IMR-90 (cell line): ENCODE data around the gene CFAP61. TPM values are rescaled to one million over a fixed set of nuclear protein-coding genes. Genes with fewer than 3 reads are reported as not detected.

Experiments
- ATAC-seq: fragments of 200-7000 bp; cut with Tn5 transposase; 2 replicates; pipeline ENCODE4 v1.9.1; 2020; ENCODE audit warnings: low read depth, mild to moderate bottlenecking, moderate library complexity
- BruUV-seq: library from RNA; stranded (reverse); fragments of 400-500 nt; replicated peaks from 2 replicates; lab custom pipeline; 2021; lab: Mats Ljungman, UMichigan
- CTCF ChIA-PET: fragments of 300-600 bp; formaldehyde crosslinking; extraction: SDS; loops from one replicate; lab custom pipeline; 2021; ENCODE audit warnings: antibody characterized with exemption; lab: Yijun Ruan, JAX
- POLR2A ChIA-PET: fragments of 300-600 bp; sonication (Branson Sonifier 250); formaldehyde crosslinking; loops from one replicate; lab custom pipeline; 2022; ENCODE audit warnings: antibody characterized with exemption; ENCODE audit not compliant: unreplicated experiment; lab: Charles Lee
- DNase-seq: peaks from one replicate; pipeline ENCODE4 v3.0.0; 2013
- H2AFZ ChIP-seq: replicated peaks from 2 replicates; pipeline ENCODE3; 2013; ENCODE audit warnings: low read length, mild to moderate bottlenecking; ENCODE audit not compliant: poor library complexity
- H2AK5ac ChIP-seq: 2 replicates; pipeline ENCODE4 v1.6.1; 2013; ENCODE audit warnings: low read depth, low read length, inconsistent platforms
- H2AK9ac ChIP-seq: replicated peaks from 2 replicates; pipeline ENCODE3; 2013; ENCODE audit warnings: mild to moderate bottlenecking, low read depth, low read length, moderate library complexity; ENCODE audit not compliant: poor library complexity
- H2BK120ac ChIP-seq: 2 replicates; pipeline ENCODE4 v1.6.1; 2013; ENCODE audit warnings: low read depth, low read length, inconsistent platforms
- H2BK15ac ChIP-seq: 3 replicates; pipeline ENCODE4 v1.6.1; 2013; ENCODE audit warnings: low read depth, low read length, inconsistent platforms
- H2BK20ac ChIP-seq: 2 replicates; pipeline ENCODE4 v1.6.1; 2013; ENCODE audit warnings: low read depth, mild to moderate bottlenecking, inconsistent platforms, low read length, moderate library complexity
- H2BK5ac ChIP-seq: 2 replicates; pipeline ENCODE4 v1.6.1; 2013; ENCODE audit warnings: mild to moderate bottlenecking, low read depth, low read length, inconsistent platforms; ENCODE audit not compliant: poor library complexity, severe bottlenecking
- H3K14ac ChIP-seq: replicated peaks from 2 replicates; pipeline ENCODE4 v1.6.1; 2013; ENCODE audit warnings: low read depth, low read length, inconsistent platforms
- H3K18ac ChIP-seq: 2 replicates; pipeline ENCODE4 v1.6.1; 2013; ENCODE audit warnings: low read depth, low read length, control low read depth
- H3K23ac ChIP-seq: 2 replicates; pipeline ENCODE4 v1.6.1; 2013; ENCODE audit warnings: low read depth, low read length, inconsistent platforms
- H3K27ac ChIP-seq: 2 replicates; pipeline ENCODE4 v1.5.1; 2013; ENCODE audit warnings: mild to moderate bottlenecking, control low read depth, low read length; ENCODE audit not compliant: insufficient read depth
- H3K27me3 ChIP-seq: 2 replicates; pipeline ENCODE4 v1.6.1; 2013; ENCODE audit warnings: low read length; ENCODE audit not compliant: control insufficient read depth, insufficient read depth
- H3K36me3 ChIP-seq: 2 replicates; pipeline ENCODE4 v1.6.1; 2013; ENCODE audit warnings: low read length, mixed read lengths; ENCODE audit not compliant: control insufficient read depth, insufficient read depth
- H3K4ac ChIP-seq: 2 replicates; pipeline ENCODE4 v1.6.1; 2013; ENCODE audit warnings: low read depth, low read length, inconsistent platforms
- H3K4me1 ChIP-seq: 2 replicates; pipeline ENCODE4 v1.6.1; 2013; ENCODE audit warnings: low read length, mixed read lengths; ENCODE audit not compliant: control insufficient read depth, insufficient read depth
- H3K4me2 ChIP-seq: 2 replicates; pipeline ENCODE4 v1.6.1; 2013; ENCODE audit warnings: low read depth, mild to moderate bottlenecking, control low read depth, low read length, moderate library complexity
- H3K4me3 ChIP-seq: 2 replicates; pipeline ENCODE4 v1.5.1; 2013; ENCODE audit warnings: low read depth, mild to moderate bottlenecking, control low read depth, low read length, moderate library complexity; ENCODE audit not compliant: insufficient read depth
- H3K56ac ChIP-seq: 2 replicates; pipeline ENCODE4 v1.6.1; 2013; ENCODE audit warnings: low read length, inconsistent platforms; ENCODE audit not compliant: insufficient read depth; ENCODE audit errors: extremely low read depth
- H3K79me1 ChIP-seq, 2 experiments: 2 replicates each; pipeline ENCODE4 v1.6.1; 2013; ENCODE audit warnings: low read length in 2 of 2, inconsistent platforms in 1 of 2, low read depth in 1 of 2
- H3K9ac ChIP-seq: 2 replicates; pipeline ENCODE4 v1.6.1; 2013; ENCODE audit warnings: low read depth, low read length, control low read depth
- H3K9me1 ChIP-seq: 2 replicates; pipeline ENCODE4 v1.6.1; 2013; ENCODE audit warnings: low read length, inconsistent platforms; ENCODE audit not compliant: insufficient read depth
- H3K9me3 ChIP-seq: 2 replicates; pipeline ENCODE4 v1.6.1; 2013; ENCODE audit warnings: low read length; ENCODE audit not compliant: control insufficient read depth, insufficient read depth
- H4K20me1 ChIP-seq: 2 replicates; pipeline ENCODE4 v1.6.1; 2013; ENCODE audit warnings: low read length, inconsistent platforms; ENCODE audit not compliant: insufficient read depth
- H4K5ac ChIP-seq: 2 replicates; pipeline ENCODE4 v1.6.1; 2013; ENCODE audit warnings: mild to moderate bottlenecking, low read depth, low read length, control low read depth
- H4K8ac ChIP-seq, 2 experiments: 2 replicates each; pipeline ENCODE4 v1.6.1; 2013; ENCODE audit warnings: low read depth in 2 of 2, low read length in 2 of 2, control low read depth in 1 of 2, inconsistent platforms in 1 of 2
- H4K91ac ChIP-seq: 2 replicates; pipeline ENCODE4 v1.6.1; 2013; ENCODE audit warnings: low read depth, low read length, inconsistent platforms; ENCODE audit not compliant: insufficient read depth
- CHD1 ChIP-seq: IDR thresholded peaks from 2 replicates; pipeline ENCODE4 v1.6.1; 2012; ENCODE audit warnings: low read depth, low read length, improper control_type of control experiment
- NFE2L2 ChIP-seq: fragments of 150-350 bp; IDR thresholded peaks from 2 replicates; pipeline ENCODE4 v1.6.1; 2016; ENCODE audit warnings: low read depth, mild to moderate bottlenecking, low read length
- POLR2A ChIP-seq: IDR thresholded peaks from 2 replicates; pipeline ENCODE4 v1.6.1; 2012; ENCODE audit warnings: mild to moderate bottlenecking, low read depth, low read length
- RCOR1 ChIP-seq: IDR thresholded peaks from 2 replicates; pipeline ENCODE4 v1.6.1; 2012; ENCODE audit warnings: mild to moderate bottlenecking, low read length, improper control_type of control experiment; ENCODE audit not compliant: insufficient replicate concordance
- RFX5 ChIP-seq: IDR thresholded peaks from 2 replicates; pipeline ENCODE4 v1.8.0; 2012; ENCODE audit warnings: low read depth, mild to moderate bottlenecking, low read length, moderate library complexity
- WGBS, 2 experiments: methylation state at CpG; one replicate each; pipeline versions ENCODE4 v1.1.5 to v1.1.7; 2013; ENCODE audit warnings: missing lambda C conversion rate in 2 of 2; ENCODE audit not compliant: insufficient read length in 1 of 2; ENCODE audit errors: extremely low coverage in 2 of 2; 5-methylcytosine and 5-hydroxymethylcytosine counted together
- dilution Hi-C: fragments of 300-500 bp; cut with HindIII; formaldehyde crosslinking; loops from one replicate; pipeline ENCODE4 v1.14.3; 2018; ENCODE audit warnings: low sequenced_read_pairs; ENCODE audit not compliant: unreplicated experiment
- in situ Hi-C: fragments of 300-500 bp; cut with MboI; formaldehyde crosslinking; loops from 3 replicates; pipeline ENCODE4 v1.14.3; 2019; ENCODE audit warnings: low sequenced_read_pairs, inconsistent platforms, mixed read lengths
- intact Hi-C: fragments of 100-400 bp; cut with micrococcal nuclease; formaldehyde crosslinking; loops from 2 replicates; pipeline ENCODE4 v1.10.0; 2022
- polyA plus RNA-seq, 3 experiments: library from polyadenylated mRNA; depleted of rRNA; stranded (reverse); fragments of >200 nt; gene quantifications; 2 replicates each; pipeline ENCODE4 v1.2.3, GENCODE V29; 2012; ENCODE audit warnings: low replicate concordance in 1 of 3
- total RNA-seq: library from RNA; depleted of rRNA; stranded (reverse); fragments of >200 nt; gene quantifications from 2 replicates; pipeline ENCODE4 v1.2.3, GENCODE V29; 2012

CFAP61 gene
- total and polyA plus RNA-seq, 2 of the 4 experiments (the other 2 are of a cell fraction) = 0.07 TPM; not detected in 1

DNA sequence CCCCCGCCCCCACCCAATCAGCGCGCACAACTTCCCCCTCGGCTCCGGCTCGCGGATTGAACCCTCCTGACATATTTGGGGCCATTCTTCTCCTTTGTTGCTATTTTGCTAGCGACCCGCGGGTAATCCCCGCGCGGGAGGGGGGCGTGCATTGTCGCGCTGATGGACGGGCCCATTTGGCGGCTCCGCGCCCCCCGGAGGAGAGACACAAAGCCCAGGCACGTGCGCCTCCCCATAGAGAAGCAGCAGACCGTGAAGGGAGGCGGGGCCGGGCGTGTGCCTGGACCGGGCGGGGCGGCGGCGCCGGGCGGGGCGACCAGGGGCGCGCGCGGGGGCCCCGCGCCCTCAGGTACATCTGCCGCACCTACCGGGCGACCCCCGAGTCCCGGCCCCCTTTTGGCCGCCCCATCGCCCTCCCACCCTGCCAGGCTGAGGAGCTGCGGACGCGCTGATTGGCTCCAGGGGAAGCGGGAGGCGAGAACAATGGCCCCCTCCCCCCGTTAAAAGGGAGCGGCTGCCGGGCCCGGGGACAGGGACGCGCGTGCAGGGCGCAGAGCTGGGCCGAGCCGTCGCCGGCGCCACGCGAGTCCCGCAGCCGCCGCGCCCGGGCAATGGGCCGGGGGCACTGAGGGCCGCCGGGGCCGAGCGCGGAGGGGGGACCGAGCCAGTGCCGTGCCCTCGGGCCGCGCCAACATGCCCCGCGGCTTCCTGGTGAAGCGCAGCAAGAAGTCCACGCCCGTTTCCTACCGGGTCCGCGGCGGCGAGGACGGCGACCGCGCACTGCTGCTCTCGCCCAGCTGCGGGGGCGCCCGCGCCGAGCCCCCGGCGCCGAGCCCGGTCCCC is 315.5 kb downstream of the CFAP61 start, which contains the start of gene INSM1 (continued):
- TF ChIP-seq RFX5 = no peak
- no peak for TF ChIP-seq POLR2A

GRCh38 chr20:20368418-20369249 is 316.3 kb downstream of the CFAP61 start:
- H2BK120ac ChIP-seq = no peak overlapping the region
- H4K8ac ChIP-seq = no peak overlapping the region
- peaks cover 3% of the 10 kb centered on the region; the same call in 1 of the 2 replicates for H3K9me3 ChIP-seq
- no peak overlapping the region for H3K27ac ChIP-seq
- no peak for DNase-seq
- no peak overlapping the region for H3K14ac ChIP-seq
- H2BK5ac ChIP-seq = no peak overlapping the region
- ATAC-seq = no peak; the same call in 1 of the 2 replicates
- peak overlapping the region; percentile 51 for H3K4me2 ChIP-seq
- ChIA-PET CTCF (no interaction called here), POLR2A (no interaction called here)
- H3K9me1 ChIP-seq = no peaks in the 10 kb centered on the region
- H2BK20ac ChIP-seq = no peak overlapping the region
- H3K9ac ChIP-seq = no peak overlapping the region
- H3K27me3 ChIP-seq = peaks cover 94% of the 10 kb centered on the region
- no peak for TF ChIP-seq NFE2L2
- TF ChIP-seq CHD1 = no peak
- no peak for TF ChIP-seq RCOR1
- no peak overlapping the region for H4K5ac ChIP-seq
- no TSS peak for BruUV-seq
- H3K79me1 ChIP-seq = no peaks in the 10 kb centered on the region
- H3K4me1 ChIP-seq = peaks cover 2% of the 10 kb centered on the region; the same call in 1 of the 2 replicates
- WGBS, 2 experiments = 3% methylated on average over 56 of the region's 130 CpGs; no CpG with 5 or more reads in 1 of the 2 experiments
- H3K36me3 ChIP-seq = no peaks in the 10 kb centered on the region
- H3K4me3 ChIP-seq = peak overlapping the region; percentile 34
- no peak overlapping the region for H2AK5ac ChIP-seq
- H2AFZ ChIP-seq = peak overlapping the region; percentile 54
- no peak overlapping the region for H2AK9ac ChIP-seq
- no peak overlapping the region for H4K91ac ChIP-seq
- intact Hi-C loops = no loop called here
- H3K23ac ChIP-seq = no peak overlapping the region
- in situ Hi-C loops = no loop called here
- no peak overlapping the region for H3K18ac ChIP-seq
- H3K56ac ChIP-seq = no peak overlapping the region
- no peaks in the 10 kb centered on the region for H4K20me1 ChIP-seq
- dilution Hi-C loops = no loop called here
- no peak overlapping the region for H2BK15ac ChIP-seq
- H3K4ac ChIP-seq = no peak overlapping the region
